Posterior cingulate gyrus (tissue), 11 donors: ENCODE results near the gene CEP170B.
"Not testable (repeated sequence)": the region's sequence is repeated elsewhere in the genome, so short reads cannot be mapped to it uniquely, and the experiment has no call there.

Experiments
- DNase-seq, 10 donors: peaks; one replicate each; pipeline versions ENCODE4 v3.0.0 to v3.0.0-alpha.2; 2020 to 2021; ENCODE audit warnings: mixed read lengths in 3 of 10
- intact Hi-C: fragments of 100-400 bp; cut with DNase I; formaldehyde crosslinking; loops from one replicate; pipeline ENCODE4 v1.15.1; 2023

CEP170B gene

GRCh38 chr14:104886690-104887622 is 21.9 kb downstream of the CEP170B start:
- intact Hi-C loops: no loop called here
- DNase-seq: peak in 6 of 10 donors; percentile 7 to 82 (median 44)

- peak in 6 of 10 donors; percentile 8 to 87 (median 47) for DNase-seq
- intact Hi-C loops: no loop called here
Measured at GRCh38 chr14:104887623-104888488, 22.8 kb downstream of the CEP170B start.

GRCh38 chr14:104888489-104889374 is 23.7 kb downstream of the CEP170B start:
- peak in 7 of 10 donors; percentile 6 to 78 (median 23) for DNase-seq
- intact Hi-C loops: no loop called here

- intact Hi-C loops: no loop called here
- DNase-seq: peak in 5 of 10 donors; percentile 3 to 70 (median 35)
Measured at GRCh38 chr14:104889375-104889757, 24.3 kb downstream of the CEP170B start.

- intact Hi-C loops: loop anchor here (10.0 kb wide), 1 partner anchor 155 kb away; no protein-coding TSS in a partner anchor
- not testable (repeated sequence) for DNase-seq
Measured at GRCh38 chr14:104890292-104890691, 25.2 kb downstream of the CEP170B start.

GRCh38 chr14:104891121-104891551 is 26.1 kb downstream of the CEP170B start:
- peak in 3 of 10 donors; percentile 33 to 81 (median 51) for DNase-seq
- intact Hi-C loops: loop anchor here (10.0 kb wide), 1 partner anchor 154 kb away; no protein-coding TSS in a partner anchor

GRCh38 chr14:104891664-104892530 is 26.8 kb downstream of the CEP170B start:
- DNase-seq: peak in 6 of 10 donors; percentile 6 to 82 (median 34)
- intact Hi-C loops: loop anchor here (10.0 kb wide), 1 partner anchor 153 kb away; no protein-coding TSS in a partner anchor

GRCh38 chr14:104892531-104893434 is 27.7 kb downstream of the CEP170B start:
- DNase-seq: peak in 5 of 10 donors; percentile 6 to 81 (median 9)
- intact Hi-C loops: loop anchor here (10.0 kb wide), 1 partner anchor 152 kb away; no protein-coding TSS in a partner anchor

- intact Hi-C loops: loop anchor here (10.0 kb wide), 1 partner anchor 151 kb away; no protein-coding TSS in a partner anchor
- peak in 4 of 10 donors; percentile 7 to 79 (median 38) for DNase-seq
Measured at GRCh38 chr14:104893435-104894207, 28.6 kb downstream of the CEP170B start.

- intact Hi-C loops: loop anchor here (10.0 kb wide), 1 partner anchor 150 kb away; no protein-coding TSS in a partner anchor
- peak in 4 of 10 donors; percentile 7 to 80 (median 43) for DNase-seq
Measured at GRCh38 chr14:104894331-104895206, 29.5 kb downstream of the CEP170B start.

- intact Hi-C loops: loop anchor here (10.0 kb wide), 1 partner anchor 150 kb away; no protein-coding TSS in a partner anchor
- peak in 3 of 10 donors; percentile 6 to 81 (median 73) for DNase-seq
Measured at GRCh38 chr14:104895207-104895785, 30.2 kb downstream of the CEP170B start.

- intact Hi-C loops: loop anchor here (10.0 kb wide), 1 partner anchor 149 kb away; no protein-coding TSS in a partner anchor
- peak in 4 of 10 donors; percentile 7 to 75 (median 38) for DNase-seq
Measured at GRCh38 chr14:104895786-104896661, 31.0 kb downstream of the CEP170B start.

- intact Hi-C loops: loop anchor here (10.0 kb wide), 1 partner anchor 147 kb away; no protein-coding TSS in a partner anchor
- peak in 2 of 10 donors; percentile 6 to 82 for DNase-seq
Measured at GRCh38 chr14:104897330-104898194, 32.5 kb downstream of the CEP170B start.
